GM12878 (cell line): Measurements from ENCODE around the gene ZSWIM6. TPM values are rescaled to one million over a fixed set of nuclear protein-coding genes. Genes with fewer than 3 reads are reported as not detected.

Experiments used
- BCL11A ChIP-seq: IDR thresholded peaks from 2 replicates; pipeline ENCODE4 v1.6.1; 2011; ENCODE audit warnings: low read depth, low read length
- BMI1 ChIP-seq: fragments of 450-650 bp; IDR thresholded peaks from 2 replicates; pipeline ENCODE4 v1.6.1; 2016; ENCODE audit warnings: mild to moderate bottlenecking, moderate library complexity, borderline replicate concordance
- CBX5 ChIP-seq: sonication (generic); IDR thresholded peaks from 2 replicates; pipeline ENCODE4 v1.6.1; 2016; ENCODE audit warnings: low read depth, moderate library complexity, mild to moderate bottlenecking, inconsistent platforms
- CHD1 ChIP-seq: IDR thresholded peaks from 2 replicates; pipeline ENCODE4 v1.6.1; 2012; ENCODE audit warnings: low read depth, low read length, improper control_type of control experiment
- CHD2 ChIP-seq: IDR thresholded peaks from 2 replicates; pipeline ENCODE4 v1.6.1; 2011; ENCODE audit warnings: low read depth, low read length, improper control_type of control experiment, borderline replicate concordance
- CREM ChIP-seq: IDR thresholded peaks from 2 replicates; pipeline ENCODE4 v1.6.1; 2014; ENCODE audit warnings: antibody characterized with exemption, low read depth
- DPF2 ChIP-seq: fragments of 450-650 bp; IDR thresholded peaks from 2 replicates; pipeline ENCODE4 v1.6.1; 2017; ENCODE audit warnings: mild to moderate bottlenecking
- EGR1 ChIP-seq, 2 experiments: IDR thresholded peaks; 1 replicate in 1 of 2; 2 replicates in 1 of 2; pipeline ENCODE4 v1.6.1; 2011 to 2012; ENCODE audit warnings: low read depth in 2 of 2, low read length in 2 of 2, borderline replicate concordance in 1 of 2, mild to moderate bottlenecking in 1 of 2, moderate library complexity in 1 of 2
- ESRRA ChIP-seq: IDR thresholded peaks from 2 replicates; pipeline ENCODE4 v1.6.1; 2012; ENCODE audit warnings: mild to moderate bottlenecking, low read length, improper control_type of control experiment
- GATAD2B ChIP-seq: fragments of 450-650 bp; conservative IDR thresholded peaks from 2 replicates; pipeline ENCODE4 v1.6.1; 2017; ENCODE audit warnings: low read depth, mild to moderate bottlenecking, moderate library complexity
- IKZF1 ChIP-seq: fragments of 450-650 bp; conservative IDR thresholded peaks from 2 replicates; pipeline ENCODE4 v1.6.1; 2017; ENCODE audit warnings: antibody characterized with exemption, mild to moderate bottlenecking
- KDM1A ChIP-seq: fragments of 200-600 bp; sonication (generic); IDR thresholded peaks from 2 replicates; pipeline ENCODE4 v1.6.1; 2016; ENCODE audit warnings: borderline replicate concordance
- NBN ChIP-seq: fragments of 450-650 bp; IDR thresholded peaks from 2 replicates; pipeline ENCODE4 v1.6.1; 2016
- NR2C2 ChIP-seq: IDR thresholded peaks from 2 replicates; pipeline ENCODE4 v1.6.1; 2011; ENCODE audit warnings: borderline replicate concordance, low read depth; ENCODE audit not compliant: control insufficient read depth, insufficient read length
- PAX5 ChIP-seq: IDR thresholded peaks from 2 replicates; pipeline ENCODE4 v1.6.1; 2011; ENCODE audit warnings: low read depth, low read length, borderline replicate concordance
- PML ChIP-seq: IDR thresholded peaks from 2 replicates; pipeline ENCODE4 v1.6.1; 2012; ENCODE audit warnings: low read length, inconsistent platforms
- POLR2A ChIP-seq: IDR thresholded peaks from 2 replicates; pipeline ENCODE4 v1.6.1; 2011; ENCODE audit warnings: low read depth, mild to moderate bottlenecking, low read length
- RFX5 ChIP-seq: IDR thresholded peaks from 2 replicates; pipeline ENCODE4 v1.6.1; 2011; ENCODE audit warnings: low read depth, low read length, improper control_type of control experiment
- SIN3A ChIP-seq: IDR thresholded peaks from 2 replicates; pipeline ENCODE4 v1.6.1; 2012; ENCODE audit warnings: low read depth, low read length, improper control_type of control experiment
- SIX5 ChIP-seq: IDR thresholded peaks from 2 replicates; pipeline ENCODE4 v1.6.1; 2011; ENCODE audit warnings: mild to moderate bottlenecking, low read depth, low read length, moderate library complexity; ENCODE audit not compliant: severe bottlenecking
- SMC3 ChIP-seq: IDR thresholded peaks from 2 replicates; pipeline ENCODE4 v1.6.1; 2011; ENCODE audit warnings: low read length, improper control_type of control experiment, borderline replicate concordance
- YY1 ChIP-seq: IDR thresholded peaks from 2 replicates; pipeline ENCODE4 v1.6.1; 2011; ENCODE audit warnings: low read depth, mild to moderate bottlenecking, low read length
- polyA plus RNA-seq, 11 experiments: library from polyadenylated mRNA; depleted of rRNA in 4 of 11; unstranded in 6 of 11; stranded (reverse) in 5 of 11; fragments of >200 nt; fragmentation: Nextera tagmentation in 4 of 11; fragmentation: Illumina TruSeq in 1 of 11; extraction: Ambion mirVana in 4 of 11; extraction: Trizol in 1 of 11; gene quantifications; 1 replicate in 1 of 11; 2 replicates in 10 of 11; pipeline versions ENCODE4 v1.2.1 to v1.2.3, GENCODE V29; 2011 to 2016; ENCODE audit warnings: inconsistent platforms in 2 of 11, missing spikeins in 2 of 11, low read depth in 1 of 11
- total RNA-seq, 4 experiments: library from RNA; depleted of rRNA in 3 of 4; stranded (reverse); fragments of >200 nt in 3 of 4; fragmentation: Illumina TruSeq in 1 of 4; extraction: Trizol in 1 of 4; gene quantifications; 2 replicates each; pipeline versions ENCODE4 v1.2.1 to v1.2.3, GENCODE V29; 2013 to 2021
- TF ChIP-seq, protein P1 (sequence below): IDR thresholded peaks from 2 replicates; pipeline ENCODE4 v1.6.1; 2012; ENCODE audit warnings: low read depth, low read length, improper control_type of control experiment
- TF ChIP-seq, protein P2 (sequence below): IDR thresholded peaks from 2 replicates; pipeline ENCODE4 v1.6.1; 2012; ENCODE audit warnings: low read depth, low read length, improper control_type of control experiment
- TF ChIP-seq, protein P3 (sequence below): fragments of 150-350 bp; IDR thresholded peaks from 2 replicates; pipeline ENCODE4 v1.6.1; 2014; ENCODE audit warnings: mild to moderate bottlenecking, low read depth, low read length
- TF ChIP-seq, protein P4 (sequence below): fragments of 450-650 bp; IDR thresholded peaks from 2 replicates; pipeline ENCODE4 v1.6.1; 2017; ENCODE audit warnings: mild to moderate bottlenecking, low read depth, inconsistent platforms; ENCODE audit not compliant: poor library complexity, severe bottlenecking

The ZSWIM6 gene
- total and polyA plus RNA-seq, 10 of the 15 experiments (the other 5 are each of a cell fraction or from before 2014, with no cell fraction given), result 0.53 to 6.2 (median 3.4) TPM

DNA sequence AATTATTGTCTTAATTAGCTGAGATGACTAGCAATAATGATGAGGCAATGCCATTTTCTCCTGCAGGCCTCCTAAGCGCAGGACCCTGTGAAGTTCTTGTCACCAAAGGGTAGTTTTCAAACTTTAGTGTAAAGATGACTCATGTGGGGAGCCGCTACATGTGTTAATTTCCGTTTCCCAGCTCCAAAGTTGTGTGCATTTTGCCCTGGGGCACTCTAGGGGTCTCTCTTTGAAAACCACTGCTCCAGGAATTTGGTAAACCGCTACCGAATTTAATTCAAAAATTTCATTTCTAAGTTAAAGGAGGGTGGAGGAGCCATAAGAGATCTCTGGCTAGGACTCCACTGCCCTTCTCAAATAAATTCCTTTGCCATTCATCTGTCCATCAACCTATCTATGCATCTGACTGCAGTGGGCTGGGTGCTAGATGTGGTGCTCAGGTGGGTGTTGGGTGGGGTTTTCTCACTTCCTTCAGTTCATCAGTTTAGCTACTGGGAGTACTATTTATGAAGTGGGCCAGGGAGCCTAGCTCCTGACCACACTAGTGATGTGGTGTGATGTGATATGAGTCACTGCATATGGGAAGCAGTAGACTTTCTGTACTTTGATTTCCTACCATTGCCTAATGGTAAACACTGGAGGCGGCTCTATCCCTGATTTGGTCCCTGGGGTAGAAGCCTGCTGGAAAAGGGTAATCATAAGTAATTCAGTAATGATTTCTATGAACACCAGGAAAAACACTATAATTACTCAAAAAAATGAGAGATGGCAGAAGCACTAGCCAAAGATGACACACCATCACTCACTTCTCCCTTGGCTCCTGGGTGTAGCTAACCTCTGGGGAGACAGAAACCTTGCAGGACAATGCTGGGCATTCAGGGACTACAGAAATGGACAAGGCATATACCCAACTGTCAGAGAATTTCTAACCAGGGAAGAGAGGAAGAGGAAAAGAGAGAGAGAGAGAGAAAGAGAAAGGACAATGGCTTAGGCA lies 4.0 kb upstream of the ZSWIM6 start (continued):
- TF ChIP-seq YY1 (no peak), IKZF1 (peak; percentile 95), ESRRA (no peak), CBX5 (0 out of 2 replicates have a peak, but pooled peaks have one; percentile 61), PAX5 (peak; percentile 72; the same call in 1 of the 2 replicates), NBN (0 out of 2 replicates have a peak, but pooled peaks have one; percentile 45), BCL11A (peak; percentile 83; the same call in 1 of the 2 replicates), PML (0 out of 2 replicates have a peak, but pooled peaks have one; percentile 59), BMI1 (no peak), KDM1A (no peak), EGR1 (IDR thresholded peaks at IDR 0.05; ENCODE audit: borderline replicate concordance in 1 of 2, low read depth in 2 of 2, low read length in 2 of 2) (peak in 1 of 2 experiments; percentile 48; a peak in 1 of 3 replicates), CREM (peak; percentile 83; the same call in 1 of the 2 replicates), GATAD2B (0 out of 2 replicates have a peak, but pooled peaks have one; percentile 75), DPF2 (peak; percentile 92), POLR2A (no peak), SMC3 (no peak), SIX5 (no peak), CHD1 (no peak), SIN3A (no peak), NR2C2 (no peak), CHD2 (no peak), RFX5 (no peak)
- TF ChIP-seq, protein P1, sequence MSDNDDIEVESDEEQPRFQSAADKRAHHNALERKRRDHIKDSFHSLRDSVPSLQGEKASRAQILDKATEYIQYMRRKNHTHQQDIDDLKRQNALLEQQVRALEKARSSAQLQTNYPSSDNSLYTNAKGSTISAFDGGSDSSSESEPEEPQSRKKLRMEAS, result no peak
- TF ChIP-seq, protein P2, sequence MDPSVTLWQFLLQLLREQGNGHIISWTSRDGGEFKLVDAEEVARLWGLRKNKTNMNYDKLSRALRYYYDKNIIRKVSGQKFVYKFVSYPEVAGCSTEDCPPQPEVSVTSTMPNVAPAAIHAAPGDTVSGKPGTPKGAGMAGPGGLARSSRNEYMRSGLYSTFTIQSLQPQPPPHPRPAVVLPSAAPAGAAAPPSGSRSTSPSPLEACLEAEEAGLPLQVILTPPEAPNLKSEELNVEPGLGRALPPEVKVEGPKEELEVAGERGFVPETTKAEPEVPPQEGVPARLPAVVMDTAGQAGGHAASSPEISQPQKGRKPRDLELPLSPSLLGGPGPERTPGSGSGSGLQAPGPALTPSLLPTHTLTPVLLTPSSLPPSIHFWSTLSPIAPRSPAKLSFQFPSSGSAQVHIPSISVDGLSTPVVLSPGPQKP, result no peak
- TF ChIP-seq, protein P3, sequence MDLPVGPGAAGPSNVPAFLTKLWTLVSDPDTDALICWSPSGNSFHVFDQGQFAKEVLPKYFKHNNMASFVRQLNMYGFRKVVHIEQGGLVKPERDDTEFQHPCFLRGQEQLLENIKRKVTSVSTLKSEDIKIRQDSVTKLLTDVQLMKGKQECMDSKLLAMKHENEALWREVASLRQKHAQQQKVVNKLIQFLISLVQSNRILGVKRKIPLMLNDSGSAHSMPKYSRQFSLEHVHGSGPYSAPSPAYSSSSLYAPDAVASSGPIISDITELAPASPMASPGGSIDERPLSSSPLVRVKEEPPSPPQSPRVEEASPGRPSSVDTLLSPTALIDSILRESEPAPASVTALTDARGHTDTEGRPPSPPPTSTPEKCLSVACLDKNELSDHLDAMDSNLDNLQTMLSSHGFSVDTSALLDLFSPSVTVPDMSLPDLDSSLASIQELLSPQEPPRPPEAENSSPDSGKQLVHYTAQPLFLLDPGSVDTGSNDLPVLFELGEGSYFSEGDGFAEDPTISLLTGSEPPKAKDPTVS, result no peak
- TF ChIP-seq, protein P4, sequence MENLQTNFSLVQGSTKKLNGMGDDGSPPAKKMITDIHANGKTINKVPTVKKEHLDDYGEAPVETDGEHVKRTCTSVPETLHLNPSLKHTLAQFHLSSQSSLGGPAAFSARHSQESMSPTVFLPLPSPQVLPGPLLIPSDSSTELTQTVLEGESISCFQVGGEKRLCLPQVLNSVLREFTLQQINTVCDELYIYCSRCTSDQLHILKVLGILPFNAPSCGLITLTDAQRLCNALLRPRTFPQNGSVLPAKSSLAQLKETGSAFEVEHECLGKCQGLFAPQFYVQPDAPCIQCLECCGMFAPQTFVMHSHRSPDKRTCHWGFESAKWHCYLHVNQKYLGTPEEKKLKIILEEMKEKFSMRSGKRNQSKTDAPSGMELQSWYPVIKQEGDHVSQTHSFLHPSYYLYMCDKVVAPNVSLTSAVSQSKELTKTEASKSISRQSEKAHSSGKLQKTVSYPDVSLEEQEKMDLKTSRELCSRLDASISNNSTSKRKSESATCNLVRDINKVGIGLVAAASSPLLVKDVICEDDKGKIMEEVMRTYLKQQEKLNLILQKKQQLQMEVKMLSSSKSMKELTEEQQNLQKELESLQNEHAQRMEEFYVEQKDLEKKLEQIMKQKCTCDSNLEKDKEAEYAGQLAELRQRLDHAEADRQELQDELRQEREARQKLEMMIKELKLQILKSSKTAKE, result peak; percentile 38
